Cerebellar nuclear complex (tissue), 1 donor: ENCODE results near the gene ERCC5.

ENCODE experiments used
- DNase-seq, 2 experiments: peaks; one replicate each; lab custom pipeline; 2025; lab: John Stamatoyannopoulos, UW

Gene ERCC5

DNA sequence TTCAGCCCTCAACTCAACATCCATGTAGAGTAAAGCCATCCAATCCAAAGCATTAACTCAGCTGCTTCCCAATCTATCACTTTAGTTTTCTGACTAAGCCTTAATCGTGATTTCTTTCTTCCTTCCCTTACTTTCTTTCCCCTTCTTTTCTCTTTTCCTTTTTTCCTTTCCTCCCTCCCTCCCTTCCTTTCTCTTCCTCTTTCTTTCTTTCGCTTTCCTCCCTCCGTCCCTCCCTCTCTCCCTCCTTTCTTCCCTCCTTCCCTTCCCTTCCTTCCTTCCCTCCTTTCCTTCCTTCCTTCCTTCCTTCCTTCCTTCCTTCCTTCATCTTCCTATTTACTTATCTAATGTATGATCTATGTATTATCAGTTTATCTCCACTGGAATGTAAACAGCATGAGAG, 71.2 kb downstream of the ERCC5 start:
- DNase-seq = no peak

DNA sequence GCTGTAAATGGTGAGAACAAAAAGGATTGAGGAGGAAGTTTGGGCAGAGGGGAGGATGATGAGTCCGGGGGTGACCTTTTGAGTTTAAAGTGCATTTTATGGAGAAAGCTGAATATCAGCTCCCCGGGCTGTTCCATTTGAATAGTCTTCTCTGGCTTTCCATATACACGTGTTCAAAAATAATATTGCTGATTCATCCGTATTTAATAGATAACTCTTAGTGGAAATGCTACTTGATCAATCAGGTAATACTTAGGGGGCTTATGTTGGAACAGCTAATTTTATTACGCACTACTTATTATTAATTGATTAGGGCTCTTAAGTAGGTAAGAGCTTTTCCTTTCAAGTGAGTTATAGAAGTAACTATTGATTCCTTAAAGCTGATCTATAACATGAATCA, 76.4 kb downstream of the ERCC5 start:
- no peak for DNase-seq
